Measurements from ENCODE around the gene ACP4.
"Not testable (repeated sequence)": the region's sequence is repeated elsewhere in the genome, so short reads cannot be mapped to it uniquely, and the experiment has no call there.

The ACP4 gene

GRCh38 chr19:50808856-50809255, 18.6 kb downstream of the ACP4 start:
- no peak for TF ChIP-seq CTCF (conservative IDR thresholded peaks at IDR 0.05)
- no peak overlapping the region for H3K27ac ChIP-seq

GRCh38 chr19:50811622-50812238, 21.5 kb downstream of the ACP4 start:
- not testable (repeated sequence) for H3K27ac ChIP-seq

- H3K27ac ChIP-seq, result no peak overlapping the region
These were observed 22.3 kb downstream of the ACP4 start for GRCh38 chr19:50812474-50812873.

GRCh38 chr19:50814883-50815282, 24.7 kb downstream of the ACP4 start:
- H3K27ac ChIP-seq, result no peak overlapping the region
- no peak for TF ChIP-seq CTCF (conservative IDR thresholded peaks at IDR 0.05)

More at GRCh38 chr19:50812474-50812873, 22.3 kb downstream of the ACP4 start:
- no peak for TF ChIP-seq CTCF (conservative IDR thresholded peaks at IDR 0.05)

- H3K27ac ChIP-seq, result no peak overlapping the region
- TF ChIP-seq CTCF (conservative IDR thresholded peaks at IDR 0.05), result no peak
These were observed 25.2 kb downstream of the ACP4 start for GRCh38 chr19:50815439-50815838.

- peak overlapping the region; percentile 78 for H3K27ac ChIP-seq
- TF ChIP-seq CTCF (conservative IDR thresholded peaks at IDR 0.05), result no peak
These were observed 28.0 kb downstream of the ACP4 start for GRCh38 chr19:50817941-50818858.

GRCh38 chr19:50818859-50819472, 28.8 kb downstream of the ACP4 start:
- peak overlapping the region; percentile 78; the same call in 1 of the 2 replicates for H3K27ac ChIP-seq
- TF ChIP-seq CTCF (conservative IDR thresholded peaks at IDR 0.05), result no peak
